CD4-positive, alpha-beta T cell treated with Interleukin-6 for 4 hours (primary cell): ENCODE measurements around the gene UBAC1.
"Not testable (repeated sequence)": the region's sequence is repeated elsewhere in the genome, so short reads cannot be mapped to it uniquely, and the experiment has no call there.

ENCODE experiments used
- DNase-seq: peaks from one replicate; pipeline ENCODE4 v3.0.0-alpha.2; 2020; ENCODE audit warnings: mixed read lengths

The UBAC1 gene

DNA sequence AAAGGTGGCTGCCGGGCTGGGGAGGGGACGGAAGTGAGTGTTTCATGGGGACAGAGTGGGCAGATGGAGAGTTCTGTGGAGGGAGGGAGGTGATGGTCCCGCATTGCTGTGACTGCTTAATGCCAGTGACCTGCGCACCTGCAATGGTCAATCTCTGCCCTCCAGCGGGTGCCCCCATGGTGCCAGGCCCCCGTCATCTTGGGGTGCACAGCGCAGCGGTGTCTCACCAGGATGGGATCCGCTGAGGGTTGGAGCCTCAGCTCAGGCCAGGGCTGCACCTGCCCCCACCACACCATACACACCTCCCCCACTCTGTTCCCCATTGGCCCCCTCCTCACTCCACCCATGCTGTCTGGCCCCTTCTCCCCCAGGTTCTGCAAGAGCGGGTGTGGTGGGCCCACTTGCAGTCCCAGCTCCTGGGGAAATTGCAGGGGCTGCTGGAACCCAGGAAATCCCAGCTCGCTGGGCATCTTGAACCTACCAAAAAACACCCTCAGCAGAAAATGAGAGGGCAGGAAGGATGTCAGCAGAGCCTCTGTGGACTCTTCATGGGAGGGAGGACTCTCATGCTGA is 41.8 kb downstream of the UBAC1 start:
- DNase-seq = no peak

DNA sequence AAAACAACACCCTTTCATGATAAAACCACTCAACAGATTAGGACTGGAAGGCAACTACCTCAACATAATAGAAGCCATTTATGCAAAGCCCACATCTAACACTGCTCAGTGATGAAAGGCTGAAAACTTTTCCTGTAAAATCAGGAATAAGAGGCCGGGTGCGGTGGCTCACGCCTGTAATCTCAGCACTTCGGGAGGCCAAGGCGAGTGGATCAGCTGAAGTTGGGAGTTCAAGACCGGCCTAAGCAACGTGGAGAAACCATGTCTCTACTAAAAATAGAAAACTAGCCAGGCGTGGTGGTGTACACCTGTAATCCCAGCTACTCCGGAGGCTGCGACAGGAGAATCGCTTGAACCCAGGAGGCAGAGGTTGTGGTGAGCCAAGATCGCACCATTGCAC is 44.9 kb downstream of the UBAC1 start:
- not testable (repeated sequence) for DNase-seq

DNA sequence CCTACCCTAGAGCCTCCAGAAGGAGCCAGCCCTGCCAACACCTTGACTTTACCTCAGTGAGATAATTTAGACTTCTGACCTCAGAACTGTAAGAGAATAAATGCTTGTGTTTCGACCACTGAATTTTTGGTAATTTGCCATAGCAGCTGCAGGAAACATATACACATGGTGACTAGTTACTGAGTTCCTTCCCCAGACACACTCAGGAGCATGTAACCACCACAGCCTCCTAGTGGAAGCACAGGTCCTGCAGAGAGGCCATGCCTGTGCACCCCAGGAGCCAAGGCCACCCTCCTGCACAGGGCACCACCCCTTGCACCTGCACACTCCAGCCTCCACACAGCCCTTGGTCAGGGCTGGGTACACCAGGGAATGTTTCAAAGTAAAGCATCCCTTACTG is 46.3 kb downstream of the UBAC1 start:
- no peak for DNase-seq

DNA sequence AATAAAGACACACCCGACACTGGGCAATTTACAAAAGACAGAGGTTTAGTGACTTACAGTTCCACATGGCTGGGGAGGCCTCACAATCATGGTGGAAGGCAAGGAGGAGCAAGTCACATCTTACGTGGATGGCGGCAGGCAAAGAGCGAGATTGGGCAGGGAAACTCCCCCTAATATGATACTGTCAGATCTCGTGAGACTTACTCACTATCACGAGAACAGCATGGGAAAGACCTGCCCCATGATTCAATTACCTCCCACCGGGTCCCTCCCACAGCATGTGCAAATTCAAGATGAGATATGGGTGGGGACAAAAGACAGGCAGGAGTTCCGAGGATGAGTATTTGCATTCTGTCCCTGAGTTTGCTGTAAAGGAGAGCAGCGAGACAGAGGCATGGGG is 49.9 kb downstream of the UBAC1 start:
- DNase-seq = not testable (repeated sequence)

DNA sequence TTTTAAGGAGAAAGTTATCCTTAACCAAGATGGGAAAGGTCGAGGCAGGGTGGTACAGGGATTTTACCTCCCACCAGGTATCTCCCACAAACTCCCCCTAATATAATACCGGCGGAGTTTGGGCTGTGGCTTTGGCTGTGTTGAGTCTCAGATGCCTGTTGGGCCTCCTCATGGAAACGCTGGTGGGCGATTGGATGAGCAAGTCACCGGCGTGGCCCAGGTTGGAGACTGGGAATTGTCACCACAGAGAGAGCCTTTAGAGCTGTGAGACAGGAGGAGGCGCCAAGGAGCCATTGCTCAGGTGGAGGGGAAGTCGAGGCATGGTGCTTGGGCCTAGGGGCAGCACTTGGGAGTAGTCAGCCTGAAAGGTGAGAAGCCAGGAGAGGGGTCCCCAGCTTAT is 50.4 kb downstream of the UBAC1 start:
- DNase-seq = no peak

DNA sequence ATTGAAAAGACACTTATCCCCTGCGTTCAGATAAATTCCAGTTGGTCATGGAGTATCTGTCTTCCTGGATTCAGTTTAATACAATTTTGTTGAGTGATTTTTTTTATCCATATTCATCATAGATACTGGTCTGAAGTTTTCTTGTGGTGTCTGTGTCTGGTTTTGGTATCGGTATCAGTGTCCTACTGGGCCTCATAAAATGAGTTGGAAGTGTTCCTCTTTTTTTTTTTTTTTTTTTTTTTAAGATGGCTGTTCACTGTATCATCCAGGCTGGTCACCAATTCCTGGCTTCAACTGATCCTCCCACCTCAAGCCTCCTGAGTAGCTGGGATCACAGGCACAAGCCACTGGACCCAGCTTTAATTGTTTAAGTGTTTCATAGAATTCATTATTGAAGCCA is 51.0 kb downstream of the UBAC1 start:
- no peak for DNase-seq

DNA sequence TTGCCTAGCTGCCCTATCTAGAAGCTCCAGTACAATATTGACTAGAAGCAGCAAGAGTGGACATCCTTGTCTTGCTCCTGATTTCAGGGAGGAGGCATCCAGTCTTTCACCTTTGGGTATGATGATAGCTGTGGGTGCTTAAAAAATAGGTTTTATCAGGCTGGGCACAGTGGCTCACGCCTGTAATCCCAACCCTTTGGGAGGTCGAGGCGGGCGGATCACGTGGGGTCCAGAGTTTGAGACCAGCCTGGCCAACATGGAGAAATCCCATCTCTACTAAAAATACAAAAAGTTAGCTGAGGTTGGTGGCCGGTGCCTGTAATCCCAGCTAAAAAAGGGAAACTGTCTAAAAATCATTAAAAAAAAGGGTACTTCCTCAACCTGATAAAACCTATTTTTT is 51.8 kb downstream of the UBAC1 start:
- no peak for DNase-seq

DNA sequence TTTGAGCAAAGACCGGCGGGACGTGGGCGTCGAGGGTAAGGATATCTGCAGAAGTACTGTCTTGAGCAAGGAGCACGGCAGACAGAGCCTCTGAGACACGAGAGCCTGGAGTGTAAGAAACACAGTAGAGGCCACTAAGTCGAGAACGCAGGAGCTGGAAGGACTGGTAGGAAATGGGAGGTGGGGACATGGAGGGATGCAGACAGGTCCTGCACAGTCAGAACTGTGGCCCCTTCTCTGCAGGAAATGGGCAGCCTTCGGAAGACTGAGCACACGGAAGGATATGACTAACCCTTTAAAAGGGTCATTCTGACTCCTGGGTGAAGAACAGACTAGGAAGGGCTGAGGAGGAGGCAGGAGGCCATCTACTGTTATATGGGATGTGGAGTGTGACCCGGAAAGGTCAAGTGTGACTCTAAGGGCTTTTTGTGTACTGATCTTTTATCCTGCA is 52.4 kb downstream of the UBAC1 start:
- DNase-seq = no peak

DNA sequence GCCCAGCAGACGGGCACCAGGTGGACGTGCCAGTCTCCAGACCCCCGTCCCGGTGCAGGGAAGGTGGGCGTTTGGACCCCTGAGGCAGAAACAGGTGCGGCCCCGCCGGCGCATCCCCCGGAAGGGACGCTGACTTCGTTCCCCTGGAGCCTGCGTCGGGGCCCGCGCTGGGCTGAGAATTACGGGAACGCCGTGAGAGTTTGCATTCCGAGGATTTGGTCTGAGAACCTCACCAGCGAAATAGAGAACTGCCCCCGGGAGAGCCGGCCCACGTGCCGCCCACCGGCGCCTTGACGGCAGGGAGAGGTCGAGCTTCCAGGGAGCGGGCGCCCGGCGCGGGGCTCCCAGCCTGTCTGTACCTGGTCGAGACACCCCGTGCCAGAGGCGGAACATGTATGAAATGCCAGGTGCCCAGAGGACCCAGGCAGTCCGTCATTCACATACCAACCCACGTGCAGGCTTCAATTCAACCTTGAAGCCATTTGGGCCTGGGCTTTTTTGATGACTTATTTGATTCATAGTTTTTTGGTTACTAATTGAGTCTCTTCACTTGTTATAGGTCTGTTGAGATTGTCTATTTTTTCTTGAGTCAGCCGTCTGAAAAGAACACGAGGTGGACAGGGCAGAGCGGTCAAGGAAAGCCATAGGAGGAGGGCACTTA is 53.0 kb downstream of the UBAC1 start:
- DNase-seq = no peak

DNA sequence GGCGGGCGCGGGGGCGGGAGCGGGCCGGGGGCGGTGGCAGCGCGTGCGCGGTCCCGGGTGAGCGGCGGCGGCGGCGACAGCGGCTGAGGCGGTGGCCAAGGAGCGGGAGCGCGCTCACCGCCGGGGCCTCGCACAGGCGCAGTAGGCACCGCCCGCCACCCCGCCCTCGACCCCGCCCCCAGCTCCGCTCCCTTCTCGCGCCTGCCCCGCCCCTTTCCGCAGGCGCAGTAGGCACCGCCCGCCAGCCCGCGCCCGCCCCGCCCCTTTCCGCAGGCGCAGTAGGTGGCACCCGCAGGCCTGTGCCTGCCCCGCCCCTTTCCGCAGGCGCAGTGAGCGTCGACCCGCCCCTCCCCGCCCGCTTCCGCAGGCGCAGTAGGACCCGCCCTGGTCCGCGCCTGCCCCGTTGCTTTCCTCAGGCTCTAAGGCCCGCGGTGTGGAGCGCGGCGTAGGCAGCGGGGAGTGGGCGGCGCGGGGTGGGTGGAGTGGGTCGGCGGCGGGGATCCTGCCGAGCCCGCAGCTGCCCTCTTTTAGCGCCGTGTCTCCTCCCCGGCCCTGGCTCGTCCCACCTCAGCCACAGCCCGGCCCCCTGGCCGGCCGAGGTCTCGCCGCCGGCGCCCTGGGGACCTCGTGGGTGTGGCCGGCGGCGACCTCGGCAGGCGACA is 53.6 kb downstream of the UBAC1 start, which contains the start of gene CAMSAP1:
TSS of gene CAMSAP1 (minus strand) at position 116 of the 662 bp plus-strand sequence. CDS start 387 bp downstream, outside the sequence.
- peak; percentile 95 for DNase-seq

DNA sequence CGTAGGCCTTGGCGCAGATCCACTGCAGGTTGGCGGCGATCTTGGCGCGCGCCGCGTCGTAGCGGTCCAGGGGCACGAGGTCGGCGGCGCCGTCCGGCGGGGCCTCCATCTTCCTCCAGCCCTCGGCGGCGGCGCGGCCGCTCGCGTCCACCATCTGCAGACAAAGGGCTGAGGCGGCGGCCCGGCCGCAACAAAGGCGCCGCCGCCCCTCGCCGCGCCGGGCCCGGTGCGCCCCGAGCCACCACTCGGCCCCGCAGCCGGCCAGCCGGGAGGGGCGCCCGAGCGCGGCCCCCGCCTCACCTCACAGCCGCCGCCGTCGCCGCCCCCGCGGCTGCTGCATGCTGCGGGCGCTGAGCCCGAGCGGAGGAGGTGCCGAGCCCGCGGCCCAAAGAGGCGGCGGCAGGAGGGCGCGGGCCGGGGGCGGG is 54.2 kb downstream of the UBAC1 start:
- no peak for DNase-seq

DNA sequence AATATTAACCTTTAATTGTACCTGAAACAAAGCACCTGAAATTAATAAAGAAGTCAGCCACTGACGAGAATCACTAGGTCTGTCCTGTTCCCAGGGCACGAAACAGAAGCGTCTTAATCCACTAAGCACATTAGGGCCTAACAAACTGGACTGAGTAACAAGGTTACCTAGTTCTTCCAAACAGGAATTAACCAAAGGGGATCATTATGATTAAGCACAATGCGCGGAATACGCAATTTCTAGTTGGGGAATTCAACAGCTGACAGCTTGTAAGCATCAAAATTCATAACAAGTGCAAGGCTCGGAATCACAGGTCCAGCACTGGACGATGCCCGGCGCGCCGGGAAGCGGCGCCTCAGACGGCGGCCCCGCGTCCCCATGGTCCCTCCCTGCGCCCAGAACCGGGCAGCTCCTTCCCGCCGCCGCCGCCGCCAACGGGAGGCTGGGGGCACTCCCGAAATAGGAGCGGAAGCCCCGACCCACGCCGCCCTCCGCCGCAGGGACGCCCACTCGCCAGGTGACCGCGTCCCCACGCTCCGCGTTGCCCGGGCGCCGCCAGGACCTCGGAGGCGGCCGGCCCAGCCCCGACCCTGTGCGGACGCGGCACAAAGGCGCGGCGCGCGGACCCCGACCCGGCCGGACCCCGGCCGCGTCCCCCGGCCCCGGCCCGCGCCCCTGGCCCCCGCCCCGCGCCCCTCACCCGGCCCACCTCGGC is 54.7 kb downstream of the UBAC1 start:
- peak; percentile 26 for DNase-seq

DNA sequence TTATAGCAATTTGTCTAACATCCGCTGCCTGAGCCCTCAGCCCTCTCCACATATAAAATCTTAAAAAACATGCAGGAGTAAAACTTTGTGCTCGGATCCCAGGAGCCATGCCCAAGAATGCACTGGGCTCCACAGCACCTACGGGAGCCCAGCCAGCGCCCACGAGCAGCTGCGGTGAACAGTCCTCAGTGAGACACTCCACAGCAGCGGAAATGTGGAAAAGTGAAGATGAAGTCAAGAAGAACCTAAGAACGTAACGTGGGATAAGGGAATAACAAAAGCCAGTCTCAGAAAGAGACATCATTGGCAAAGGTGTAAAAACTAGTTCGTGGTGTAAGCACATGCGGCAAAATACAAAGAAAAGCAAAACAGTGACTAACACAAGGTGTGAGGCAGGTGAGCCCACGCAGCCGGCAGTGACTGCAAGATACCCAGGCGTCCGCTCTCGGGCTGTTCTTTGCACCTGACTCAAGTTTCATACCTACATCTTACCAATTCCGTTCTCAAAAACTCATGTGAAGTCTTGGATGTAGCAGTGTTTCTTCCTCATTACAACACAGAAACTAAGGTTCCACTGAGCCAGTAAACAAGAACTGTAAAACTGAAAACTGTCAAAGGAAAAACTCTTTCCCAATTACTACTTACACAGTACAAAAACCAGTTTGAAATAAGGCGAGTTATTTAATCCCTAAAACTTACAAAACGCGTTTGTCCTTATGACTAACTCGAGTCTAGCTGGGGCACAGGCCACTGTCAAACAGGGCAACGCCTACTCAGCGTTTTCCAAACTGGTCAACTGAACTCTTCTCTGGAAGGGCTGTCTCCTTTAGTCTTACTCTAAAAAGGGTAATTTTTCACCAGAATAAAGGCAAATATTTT is 55.6 kb downstream of the UBAC1 start:
- peak; percentile 72 for DNase-seq

DNA sequence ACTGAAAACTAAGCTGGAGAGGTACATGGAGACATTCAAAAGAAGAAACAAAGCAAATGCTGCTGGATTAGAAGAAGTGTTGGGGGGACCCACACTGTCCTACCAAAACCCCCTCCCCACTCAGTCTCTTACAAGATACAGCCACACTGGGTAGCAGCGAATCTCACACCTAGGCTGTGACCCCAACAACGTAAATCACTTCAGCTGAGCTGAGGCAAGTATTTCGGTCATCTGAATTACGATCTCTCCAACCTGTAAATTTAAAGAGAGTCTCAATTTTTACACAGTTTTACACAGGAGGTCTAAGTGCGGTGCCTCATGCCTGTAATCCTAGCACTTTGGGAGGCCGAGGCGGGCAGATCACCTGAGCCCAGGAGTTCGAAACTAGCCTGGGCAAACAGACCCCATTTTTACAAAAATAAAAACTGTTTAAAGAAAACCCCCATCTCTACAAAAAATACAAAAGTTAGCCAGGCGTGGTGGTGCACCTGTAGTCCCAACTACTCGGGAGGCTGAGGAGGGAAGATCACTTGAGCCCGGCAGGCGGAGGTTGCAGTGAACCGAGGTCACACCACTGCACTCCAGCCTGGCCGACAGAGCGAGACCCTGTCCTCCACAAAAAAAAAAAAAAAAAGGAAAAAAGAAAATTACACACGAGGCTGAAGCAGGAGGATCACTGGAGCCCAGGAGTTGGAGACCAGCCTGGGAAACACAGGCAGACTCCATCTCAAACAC is 57.2 kb downstream of the UBAC1 start:
- DNase-seq = no peak

DNA sequence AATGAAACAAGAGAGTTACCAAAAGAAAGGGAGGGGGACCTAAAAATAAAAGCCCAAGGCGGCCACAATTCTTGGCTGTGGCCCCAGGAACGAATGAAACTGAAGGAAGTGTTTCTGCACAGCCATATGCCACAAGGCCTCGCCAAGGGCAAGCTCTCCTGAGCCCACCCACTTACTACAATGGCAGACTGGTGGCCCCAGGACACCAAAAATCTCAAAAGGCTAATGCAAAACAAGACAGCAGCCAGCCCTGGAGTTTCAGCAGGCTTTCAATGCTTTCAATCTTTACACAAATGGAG is 57.9 kb downstream of the UBAC1 start:
- no peak for DNase-seq

DNA sequence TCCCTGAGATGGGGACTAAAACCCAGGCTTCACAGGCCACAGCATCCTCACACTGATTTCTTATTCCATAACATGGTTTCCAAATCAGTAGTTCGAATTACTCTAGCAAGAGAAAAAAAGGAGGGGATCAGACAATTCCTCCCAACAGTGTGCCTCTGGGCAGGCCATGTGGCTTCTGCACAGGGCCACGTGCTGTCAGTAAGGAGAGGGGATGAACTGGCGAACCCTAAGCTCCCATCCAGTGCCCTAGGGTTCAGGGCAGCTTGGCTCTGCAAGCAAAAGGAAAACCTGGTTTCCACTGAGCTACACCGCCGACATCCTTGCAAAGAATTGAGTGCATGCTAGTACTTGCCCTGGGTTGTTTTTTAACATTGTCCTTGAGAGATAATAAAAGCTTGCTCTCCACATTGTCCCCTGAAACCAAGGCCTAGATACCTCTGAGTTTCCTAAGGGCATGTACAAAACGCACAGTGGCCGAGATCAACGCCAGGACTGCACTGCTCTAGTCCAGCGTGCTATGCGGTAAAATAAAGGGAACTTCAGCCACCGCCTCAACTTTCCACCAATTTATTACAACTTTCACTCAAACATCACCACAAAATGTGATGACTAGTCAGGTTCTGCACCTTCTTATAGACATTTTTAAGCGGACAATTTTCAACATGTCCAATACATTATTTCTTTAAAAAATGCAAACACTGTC is 58.4 kb downstream of the UBAC1 start:
- no peak for DNase-seq

DNA sequence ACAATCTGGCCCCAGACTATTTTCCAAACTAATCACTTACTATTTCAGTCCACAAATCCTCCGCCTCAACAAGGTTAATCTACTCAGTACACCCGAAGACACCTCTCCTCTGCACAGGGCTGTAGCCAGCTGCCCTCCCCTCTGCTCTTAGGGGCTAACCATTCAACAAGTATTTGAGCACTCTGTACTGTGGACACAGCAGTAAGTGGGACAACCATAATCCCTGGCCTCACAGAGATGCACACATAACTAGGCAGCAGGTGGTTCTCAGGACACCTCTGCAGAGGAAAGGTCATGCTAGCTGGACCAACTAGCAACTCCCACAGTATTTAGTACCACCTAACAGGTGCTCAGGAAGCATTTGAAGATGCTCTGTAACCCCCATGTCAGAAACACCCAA is 59.3 kb downstream of the UBAC1 start:
- DNase-seq = no peak

DNA sequence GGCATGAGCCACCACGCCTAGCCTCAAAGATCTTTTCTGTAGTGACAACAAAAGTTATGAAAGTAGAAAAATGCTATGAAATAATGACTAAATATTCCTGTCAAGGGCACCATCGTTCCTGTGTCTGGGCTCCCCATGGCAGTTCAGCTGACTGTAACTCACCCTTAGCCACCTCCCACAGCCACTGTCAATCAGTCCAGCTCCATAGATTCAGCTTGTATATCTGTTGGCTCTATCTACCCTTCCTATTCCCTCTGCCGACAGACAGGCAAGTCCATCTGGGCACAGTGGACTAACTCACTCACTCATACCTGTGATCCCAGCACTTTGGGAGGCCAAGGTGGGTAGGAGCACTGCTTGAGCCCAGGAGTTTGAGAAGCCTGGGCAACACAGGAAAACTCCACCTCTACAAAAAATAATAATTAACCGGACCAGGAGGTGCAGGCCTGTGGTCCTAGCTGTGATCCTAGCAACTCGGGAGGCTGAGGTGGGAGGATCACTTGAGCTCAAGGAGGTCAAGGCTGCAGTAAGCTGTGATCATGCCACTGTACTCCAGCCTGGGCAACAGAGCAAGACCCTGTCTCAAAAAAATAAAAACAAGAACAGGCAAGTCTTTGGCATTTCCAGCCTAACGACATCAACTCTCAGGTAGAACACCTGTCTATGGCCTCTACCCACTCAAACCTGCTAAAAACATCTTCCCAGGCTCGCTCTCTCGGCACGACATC is 60.0 kb downstream of the UBAC1 start:
- no peak for DNase-seq

DNA sequence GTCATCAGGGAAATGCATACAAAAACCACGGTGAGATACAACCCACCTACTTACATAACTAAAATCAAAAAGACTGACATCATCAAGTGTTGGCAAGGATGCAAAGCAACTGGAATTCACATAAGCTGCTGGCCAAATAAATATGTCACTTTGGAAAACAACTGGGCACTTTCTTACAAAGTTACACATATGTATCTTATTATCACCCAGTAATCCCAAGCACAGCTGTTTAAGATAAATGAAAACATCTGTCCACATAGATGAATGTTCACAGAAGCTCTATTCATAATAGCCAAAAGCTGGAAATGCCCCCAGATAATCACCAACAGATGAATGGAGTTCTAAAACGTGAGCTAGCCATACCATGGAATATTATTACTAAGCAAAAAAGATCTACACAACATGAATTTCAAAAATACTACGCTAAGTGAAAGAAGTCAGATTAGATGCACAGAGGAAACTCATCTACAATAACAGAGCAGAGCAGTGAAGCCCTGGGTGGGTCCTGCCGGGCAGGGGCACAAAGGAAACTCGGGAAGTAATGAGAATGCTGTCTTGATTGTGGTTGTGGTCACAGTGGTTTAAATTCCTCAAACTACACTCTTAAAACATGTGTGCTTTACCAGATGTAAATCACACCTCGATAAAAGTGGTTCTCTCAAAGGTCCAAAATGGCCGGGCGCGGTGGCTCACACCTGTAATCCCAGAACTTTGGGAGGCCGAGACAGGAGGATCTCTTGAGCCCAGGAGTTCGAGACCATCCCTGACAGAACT is 62.4 kb downstream of the UBAC1 start:
- DNase-seq = peak; percentile 31

DNA sequence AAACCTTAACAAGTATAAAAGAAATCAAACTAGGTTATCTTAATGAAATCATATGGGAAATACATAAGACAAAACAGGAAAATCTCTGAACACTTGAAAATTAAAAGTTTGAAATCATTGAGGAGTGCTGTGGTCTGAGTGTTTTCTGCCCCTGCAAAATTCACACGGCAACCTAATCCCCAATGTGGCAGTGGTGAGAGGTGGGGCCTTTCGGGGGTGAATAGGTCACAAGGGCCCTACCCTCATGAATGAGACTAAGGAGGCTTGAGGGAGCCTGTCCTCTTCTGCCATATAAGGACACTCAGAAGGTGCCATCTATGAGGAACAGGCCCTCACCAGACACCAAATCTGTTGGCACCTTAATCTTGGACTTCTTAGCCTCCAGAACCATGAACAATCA is 64.5 kb downstream of the UBAC1 start:
- no peak for DNase-seq
